NCI-H2107 treated with DMSO at 0.1 percent for 48 hours (cell line): ENCODE measurements around the gene AKAP13.

Experiments
- DNase-seq: peaks from one replicate; lab custom pipeline; 2025; ENCODE audit not compliant: unreplicated experiment; lab: John Stamatoyannopoulos, UW

Gene AKAP13

GRCh38 chr15:85497172-85497569, 116.8 kb downstream of the AKAP13 start:
- peak; percentile 25 for DNase-seq

DNA sequence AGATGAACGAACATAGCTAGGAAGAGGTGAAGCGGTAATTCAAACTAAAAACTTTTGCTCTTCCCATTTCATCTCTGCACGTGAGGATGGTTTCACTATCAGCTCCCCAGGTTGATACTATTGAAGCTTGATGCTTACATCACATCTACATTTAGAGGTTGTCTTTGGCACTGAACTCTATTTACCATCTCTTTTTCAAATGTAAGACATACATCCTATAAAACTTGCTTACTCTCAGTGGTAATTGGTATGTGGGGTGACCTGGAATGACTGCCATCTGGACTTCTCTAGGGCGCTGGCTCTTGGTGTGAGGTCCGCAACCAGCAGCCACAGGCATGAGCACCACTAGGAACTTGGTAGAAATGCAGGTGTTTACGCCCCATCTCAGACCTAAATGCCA, 118.1 kb downstream of the AKAP13 start:
- no peak for DNase-seq

- peak; percentile 45 for DNase-seq
Observed at GRCh38 chr15:85499371-85499887, 119.0 kb downstream of the AKAP13 start.

- DNase-seq, result no peak
Observed at GRCh38 chr15:85500060-85500708, 119.8 kb downstream of the AKAP13 start.

GRCh38 chr15:85500729-85501128, 120.3 kb downstream of the AKAP13 start:
- DNase-seq, result no peak

DNA sequence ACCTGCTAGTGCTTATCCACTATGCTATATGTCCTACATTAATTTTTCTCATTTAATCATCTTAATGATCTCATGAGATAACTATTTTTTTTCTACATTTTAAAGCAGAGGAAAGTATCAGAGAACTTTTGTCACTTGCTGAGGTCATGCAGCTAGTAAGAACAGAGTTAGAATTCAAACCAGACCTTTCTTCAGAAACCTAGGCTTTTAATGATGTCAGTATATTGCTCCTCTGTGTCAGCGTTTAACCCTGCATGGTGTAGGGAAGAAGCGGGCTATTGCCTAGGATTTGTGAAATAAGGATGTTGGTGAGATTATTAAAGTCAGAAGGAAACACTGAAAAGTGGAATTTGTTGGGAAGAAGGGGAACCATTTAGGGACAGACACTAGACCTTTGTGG, 121.2 kb downstream of the AKAP13 start:
- DNase-seq, result no peak

DNA sequence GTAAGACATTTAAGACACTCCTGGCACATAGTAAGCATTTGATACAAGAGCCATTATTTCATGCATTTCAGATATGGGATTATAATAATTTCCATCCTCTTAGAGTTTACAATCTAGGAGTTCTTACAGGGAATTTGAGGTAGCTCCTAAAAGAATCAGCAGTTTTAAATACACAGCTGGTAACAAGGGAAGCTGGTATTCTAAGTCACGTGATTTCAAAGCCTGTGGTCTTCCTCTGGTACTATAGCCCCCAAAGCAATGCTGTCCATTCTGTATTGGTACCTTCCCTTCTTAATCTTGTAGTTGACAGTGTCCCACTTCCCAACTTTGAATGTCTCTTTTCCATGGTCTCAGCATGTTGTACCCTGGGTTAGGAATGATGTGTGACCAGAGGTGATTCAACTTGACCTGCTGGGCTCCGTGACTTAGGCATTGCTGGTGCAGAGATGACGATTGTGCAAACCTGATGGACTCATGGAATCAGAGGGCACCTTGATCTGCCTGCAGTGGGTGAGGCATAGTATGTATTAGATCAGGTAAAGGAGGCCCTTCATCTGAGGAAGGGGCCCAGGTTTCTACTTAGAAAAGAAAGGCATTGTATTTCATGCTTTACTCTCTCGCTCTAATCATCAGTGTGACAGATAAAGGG, 122.9 kb downstream of the AKAP13 start:
- no peak for DNase-seq

GRCh38 chr15:85504749-85505676, 124.6 kb downstream of the AKAP13 start:
- no peak for DNase-seq

- DNase-seq, result no peak
Observed at GRCh38 chr15:85507114-85507513, 126.7 kb downstream of the AKAP13 start.

DNA sequence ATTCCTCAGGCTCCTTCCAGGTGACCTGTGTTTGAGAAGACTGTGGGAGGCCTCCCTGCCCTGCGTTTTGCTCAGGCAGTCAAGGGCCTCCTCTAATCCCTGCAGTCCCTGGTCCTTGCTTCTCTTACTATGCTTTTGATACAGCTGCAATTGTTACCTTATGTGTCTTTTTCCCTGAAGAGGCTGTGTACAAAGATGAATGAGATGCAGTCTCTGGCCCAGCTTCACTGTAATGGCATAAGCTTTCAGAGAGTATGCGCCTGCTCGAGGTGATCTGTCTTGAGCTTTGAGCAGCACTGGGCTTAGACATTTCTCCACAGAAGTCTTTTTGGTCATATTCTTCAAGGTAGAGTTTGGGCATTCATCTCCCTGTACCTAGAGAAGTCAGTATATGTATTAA, 129.6 kb downstream of the AKAP13 start:
- DNase-seq, result no peak

DNA sequence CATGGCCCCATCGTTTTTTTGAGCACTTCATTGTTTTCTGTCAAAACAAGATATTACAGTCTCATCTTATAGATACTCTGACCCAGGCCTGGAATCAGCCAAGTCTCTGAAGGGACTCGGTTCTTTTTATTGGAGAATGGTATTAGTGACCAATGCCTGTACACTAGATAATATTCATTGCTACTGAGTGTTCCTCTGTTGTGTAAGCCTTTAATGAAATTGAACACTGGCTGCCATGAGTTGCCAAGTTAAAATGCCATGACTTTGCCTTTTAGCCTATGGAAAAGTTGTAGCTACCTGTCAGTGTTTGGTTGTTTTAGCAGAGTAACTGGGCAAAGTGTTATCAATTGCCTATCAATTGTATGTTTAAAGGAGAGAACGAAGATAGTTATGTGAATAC, 134.0 kb downstream of the AKAP13 start:
- no peak for DNase-seq

GRCh38 chr15:85515212-85515611, 134.8 kb downstream of the AKAP13 start:
- DNase-seq, result no peak

- no peak for DNase-seq
Observed at GRCh38 chr15:85517086-85517485, 136.7 kb downstream of the AKAP13 start.

DNA sequence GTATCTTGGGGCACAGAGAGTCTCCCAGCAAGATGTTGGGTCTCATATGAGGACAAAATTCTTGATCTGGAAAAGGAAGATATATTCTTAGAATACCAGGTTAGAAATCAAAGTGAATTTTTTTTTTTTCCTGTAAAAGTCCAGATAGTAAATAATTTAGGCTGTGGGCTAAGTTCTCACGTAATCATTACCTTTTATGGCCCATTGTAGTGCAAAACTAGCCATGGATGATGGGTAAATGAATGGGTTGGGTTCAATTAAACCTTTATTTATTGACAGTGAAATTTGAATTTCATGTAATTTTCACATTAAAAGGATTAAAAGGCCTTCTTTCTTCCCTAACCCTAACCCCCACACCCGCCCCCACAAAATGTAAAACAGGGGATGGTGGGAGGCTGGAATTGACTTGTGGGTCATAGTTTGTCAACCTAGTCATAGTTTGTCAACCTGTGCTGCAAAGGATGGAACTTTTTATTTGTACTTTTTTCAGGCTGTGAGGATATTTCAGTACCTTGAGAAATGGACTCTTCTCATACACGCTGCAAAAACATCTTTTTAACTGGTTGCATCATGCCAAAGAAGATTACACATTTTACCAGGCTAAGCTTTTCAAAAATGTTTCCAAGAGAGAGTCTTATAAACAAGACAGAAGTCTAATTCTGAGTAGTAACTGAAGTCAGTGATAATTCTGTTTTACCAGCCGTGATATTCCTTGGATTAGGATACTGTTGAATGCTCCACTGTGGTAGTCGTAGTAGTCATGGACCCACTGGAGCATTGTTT, 138.8 kb downstream of the AKAP13 start:
- DNase-seq, result no peak

DNA sequence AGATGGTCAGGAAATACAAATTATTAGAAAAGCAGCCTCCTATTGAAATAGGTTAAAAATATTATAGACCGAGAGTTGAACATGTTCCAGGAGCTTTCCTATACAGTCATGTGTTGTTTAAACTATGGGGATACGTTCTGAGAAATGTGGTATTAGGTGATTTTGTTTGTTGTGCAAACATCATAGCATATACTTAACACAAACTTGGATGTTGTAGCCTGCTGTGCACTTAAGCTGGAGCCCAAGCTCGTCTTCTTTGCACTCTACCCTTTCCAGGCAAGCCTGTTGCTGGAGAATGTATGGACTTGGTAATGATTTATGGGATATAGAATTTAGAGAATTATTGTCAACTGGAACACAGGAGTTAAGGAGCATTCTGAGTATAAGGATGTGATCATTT, 140.2 kb downstream of the AKAP13 start:
- DNase-seq, result no peak

GRCh38 chr15:85523530-85523929, 143.1 kb downstream of the AKAP13 start:
- no peak for DNase-seq

DNA sequence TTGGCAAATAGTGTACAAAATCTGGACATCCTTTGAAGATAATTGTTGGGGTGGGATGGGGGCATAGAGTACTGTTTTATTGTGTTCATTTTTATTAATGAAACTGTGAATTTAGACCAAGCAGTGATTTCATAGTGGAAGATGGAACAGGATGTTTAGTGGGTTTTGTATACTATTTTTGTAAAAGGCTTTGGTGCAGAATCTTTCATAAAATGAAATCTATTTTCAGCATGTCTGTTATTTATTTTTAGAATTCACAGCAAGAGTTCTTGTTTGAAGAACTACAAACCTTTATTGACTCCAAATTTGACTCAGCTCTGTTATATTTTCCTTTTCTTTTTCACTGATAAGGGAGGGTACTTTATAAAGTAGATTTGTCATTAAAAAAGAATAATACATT, 145.4 kb downstream of the AKAP13 start:
- no peak for DNase-seq

DNA sequence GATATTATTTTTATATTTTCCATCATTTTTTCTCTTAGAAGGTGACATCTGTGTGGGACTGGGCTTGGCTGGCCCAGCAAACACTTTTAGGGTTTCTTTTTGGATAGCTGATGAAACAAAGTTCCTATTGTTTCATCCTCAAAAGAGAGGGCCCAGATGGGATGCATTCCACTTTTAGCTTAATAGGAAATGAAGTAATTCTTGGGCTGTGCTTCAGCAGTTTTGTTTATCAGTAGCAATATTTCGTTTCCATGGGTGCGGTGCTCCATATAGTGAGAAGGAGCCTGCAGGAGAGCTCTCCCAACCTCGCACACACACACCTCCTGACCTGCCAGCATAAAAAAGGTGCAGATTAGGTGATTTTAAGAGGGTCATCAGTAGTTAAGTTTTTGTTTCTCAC, 147.5 kb downstream of the AKAP13 start:
- no peak for DNase-seq

GRCh38 chr15:85530079-85530478, 149.7 kb downstream of the AKAP13 start:
- no peak for DNase-seq

GRCh38 chr15:85531083-85531482, 150.7 kb downstream of the AKAP13 start:
- no peak for DNase-seq

GRCh38 chr15:85532689-85533088, 152.3 kb downstream of the AKAP13 start:
- DNase-seq, result no peak
